Measurements from ENCODE around the gene FSTL4. TPM values are rescaled to one million over a fixed set of nuclear protein-coding genes. Genes with fewer than 3 reads are reported as not detected.

FSTL4 gene
- total and polyA plus RNA-seq, 2 of the 13 experiments (the other 11 are each of a cell fraction or from before 2014, with no cell fraction given), result 2.1 to 3.0 TPM

DNA sequence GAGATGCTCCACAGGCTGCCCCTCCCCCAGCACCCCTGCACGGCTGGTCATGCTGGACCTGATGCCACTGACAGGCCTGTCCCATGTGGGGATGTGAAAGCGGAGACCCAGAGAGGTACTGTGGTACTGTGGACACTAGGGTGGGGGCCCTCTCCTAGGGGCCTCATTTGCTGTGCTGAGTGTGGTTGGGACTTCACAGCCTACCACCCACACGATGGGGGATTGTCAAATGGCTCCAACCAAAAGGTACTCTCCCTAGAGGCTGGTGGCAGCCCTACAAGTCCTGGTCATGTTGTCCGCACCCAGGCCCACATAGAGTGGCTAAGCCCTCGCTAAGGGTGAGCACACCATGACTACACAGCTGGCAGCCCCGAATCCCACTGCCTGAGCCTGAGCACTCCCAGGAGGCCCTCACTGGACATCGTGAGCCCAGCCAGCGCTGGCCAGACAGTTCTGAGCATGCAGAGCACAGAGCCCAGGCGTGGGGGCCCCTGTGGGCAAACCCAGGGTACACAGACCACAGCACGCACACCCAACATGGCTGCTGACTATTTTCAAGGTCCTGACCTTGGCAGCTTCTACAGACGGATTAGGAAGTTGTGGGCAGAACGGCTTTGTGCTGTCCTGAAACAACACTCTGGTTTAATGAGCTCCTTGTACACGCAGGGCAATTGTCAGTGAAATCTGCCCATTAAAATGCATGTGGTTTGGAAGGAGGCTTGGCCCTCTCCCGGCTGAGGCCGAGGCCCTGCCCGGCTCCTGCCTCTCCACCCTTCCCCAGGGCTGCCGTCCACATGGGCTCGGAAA is 346.4 kb downstream of the FSTL4 start (continued):
- TF ChIP-seq, protein P1, sequence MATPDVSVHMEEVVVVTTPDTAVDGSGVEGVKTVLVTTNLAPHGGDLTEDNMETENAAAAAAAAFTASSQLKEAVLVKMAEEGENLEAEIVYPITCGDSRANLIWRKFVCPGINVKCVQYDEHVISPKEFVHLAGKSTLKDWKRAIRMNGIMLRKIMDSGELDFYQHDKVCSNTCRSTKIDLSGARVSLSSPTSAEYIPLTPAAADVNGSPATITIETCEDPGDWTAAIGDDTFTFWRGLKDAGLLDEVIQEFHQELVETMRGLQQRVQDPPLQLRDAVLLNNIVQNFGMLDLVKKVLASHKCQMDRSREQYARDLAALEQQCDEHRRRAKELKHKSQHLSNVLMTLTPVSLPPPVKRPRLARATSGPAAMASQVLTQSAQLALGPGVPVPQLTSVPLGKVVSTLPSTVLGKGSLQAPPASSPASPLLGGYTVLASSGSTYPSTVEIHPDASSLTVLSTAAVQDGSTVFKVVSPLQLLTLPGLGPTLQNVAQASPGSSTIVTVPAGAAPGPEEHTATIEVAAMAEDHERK (CRISPR knock-in tag; IDR thresholded peaks at IDR 0.05; ENCODE audit: low read depth), result no peak
- TF ChIP-seq U2AF1 (optimal IDR thresholded peaks at IDR 0.05; ENCODE audit: low read depth, low read length) (no peak), CREM (IDR thresholded peaks at IDR 0.05) (no peak), CREM (CRISPR knock-in tag; IDR thresholded peaks at IDR 0.05) (no peak), ZNF230 (CRISPR knock-in tag; IDR thresholded peaks at IDR 0.05) (no peak), FOXA3 (CRISPR knock-in tag; IDR thresholded peaks at IDR 0.05) (0 out of 2 replicates have a peak, but pooled peaks have one; percentile 25), ZSCAN29 (CRISPR knock-in tag; conservative IDR thresholded peaks at IDR 0.05) (no peak), ZNF75D (CRISPR knock-in tag; IDR thresholded peaks at IDR 0.05; ENCODE audit: borderline replicate concordance) (no peak), MYC (CRISPR knock-in tag; IDR thresholded peaks at IDR 0.05; ENCODE audit: borderline replicate concordance) (peak; percentile 28; the same call in 1 of the 2 replicates), ZNF264 (CRISPR knock-in tag; IDR thresholded peaks at IDR 0.05) (no peak), HOXD1 (CRISPR knock-in tag; IDR thresholded peaks at IDR 0.05) (no peak), ZNF296 (CRISPR knock-in tag; conservative IDR thresholded peaks at IDR 0.05) (no peak), HOXA7 (CRISPR knock-in tag; IDR thresholded peaks at IDR 0.05) (no peak), RBM22 (optimal IDR thresholded peaks at IDR 0.05; ENCODE audit: low read length) (no peak), ZNF124 (CRISPR knock-in tag; IDR thresholded peaks at IDR 0.05) (no peak), ETV5 (CRISPR knock-in tag; IDR thresholded peaks at IDR 0.05; ENCODE audit: borderline replicate concordance) (no peak), STAG1 (CRISPR knock-in tag; IDR thresholded peaks at IDR 0.05) (no peak), ZNF20 (CRISPR knock-in tag; IDR thresholded peaks at IDR 0.05) (no peak), SMAD9 (CRISPR knock-in tag; IDR thresholded peaks at IDR 0.05) (no peak), CREB1 (IDR thresholded peaks at IDR 0.05) (no peak), CREB1 (CRISPR knock-in tag; IDR thresholded peaks at IDR 0.05) (no peak), ZFP36 (IDR thresholded peaks at IDR 0.05; ENCODE audit: borderline replicate concordance, low read depth, low read length, partially characterized antibody) (no peak), NR2F6 (IDR thresholded peaks at IDR 0.05) (0 out of 2 replicates have a peak, but pooled peaks have one; percentile 6), NR2F6 (CRISPR knock-in tag; IDR thresholded peaks at IDR 0.05) (no peak)
- TF ChIP-seq, protein P2, sequence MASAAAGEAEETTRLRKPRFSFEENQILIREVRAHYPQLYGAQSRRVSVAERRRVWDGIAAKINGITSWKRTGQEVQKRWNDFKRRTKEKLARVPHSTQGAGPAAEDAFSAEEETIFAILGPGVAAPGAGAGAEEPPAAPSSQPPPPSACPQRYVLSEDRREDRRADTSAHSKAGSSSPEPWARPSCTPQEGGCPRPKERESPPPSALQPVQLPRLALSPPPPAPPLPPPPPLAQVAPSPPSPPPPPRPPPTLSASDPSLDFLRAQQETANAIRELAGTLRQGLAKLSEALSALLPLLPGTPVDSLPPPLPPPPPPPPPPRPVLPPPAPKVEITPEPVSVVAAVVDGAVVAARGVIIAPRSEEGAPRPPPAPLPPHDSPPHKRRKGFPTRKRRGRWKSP (CRISPR knock-in tag; IDR thresholded peaks at IDR 0.05), result no peak
- TF ChIP-seq, protein P3, sequence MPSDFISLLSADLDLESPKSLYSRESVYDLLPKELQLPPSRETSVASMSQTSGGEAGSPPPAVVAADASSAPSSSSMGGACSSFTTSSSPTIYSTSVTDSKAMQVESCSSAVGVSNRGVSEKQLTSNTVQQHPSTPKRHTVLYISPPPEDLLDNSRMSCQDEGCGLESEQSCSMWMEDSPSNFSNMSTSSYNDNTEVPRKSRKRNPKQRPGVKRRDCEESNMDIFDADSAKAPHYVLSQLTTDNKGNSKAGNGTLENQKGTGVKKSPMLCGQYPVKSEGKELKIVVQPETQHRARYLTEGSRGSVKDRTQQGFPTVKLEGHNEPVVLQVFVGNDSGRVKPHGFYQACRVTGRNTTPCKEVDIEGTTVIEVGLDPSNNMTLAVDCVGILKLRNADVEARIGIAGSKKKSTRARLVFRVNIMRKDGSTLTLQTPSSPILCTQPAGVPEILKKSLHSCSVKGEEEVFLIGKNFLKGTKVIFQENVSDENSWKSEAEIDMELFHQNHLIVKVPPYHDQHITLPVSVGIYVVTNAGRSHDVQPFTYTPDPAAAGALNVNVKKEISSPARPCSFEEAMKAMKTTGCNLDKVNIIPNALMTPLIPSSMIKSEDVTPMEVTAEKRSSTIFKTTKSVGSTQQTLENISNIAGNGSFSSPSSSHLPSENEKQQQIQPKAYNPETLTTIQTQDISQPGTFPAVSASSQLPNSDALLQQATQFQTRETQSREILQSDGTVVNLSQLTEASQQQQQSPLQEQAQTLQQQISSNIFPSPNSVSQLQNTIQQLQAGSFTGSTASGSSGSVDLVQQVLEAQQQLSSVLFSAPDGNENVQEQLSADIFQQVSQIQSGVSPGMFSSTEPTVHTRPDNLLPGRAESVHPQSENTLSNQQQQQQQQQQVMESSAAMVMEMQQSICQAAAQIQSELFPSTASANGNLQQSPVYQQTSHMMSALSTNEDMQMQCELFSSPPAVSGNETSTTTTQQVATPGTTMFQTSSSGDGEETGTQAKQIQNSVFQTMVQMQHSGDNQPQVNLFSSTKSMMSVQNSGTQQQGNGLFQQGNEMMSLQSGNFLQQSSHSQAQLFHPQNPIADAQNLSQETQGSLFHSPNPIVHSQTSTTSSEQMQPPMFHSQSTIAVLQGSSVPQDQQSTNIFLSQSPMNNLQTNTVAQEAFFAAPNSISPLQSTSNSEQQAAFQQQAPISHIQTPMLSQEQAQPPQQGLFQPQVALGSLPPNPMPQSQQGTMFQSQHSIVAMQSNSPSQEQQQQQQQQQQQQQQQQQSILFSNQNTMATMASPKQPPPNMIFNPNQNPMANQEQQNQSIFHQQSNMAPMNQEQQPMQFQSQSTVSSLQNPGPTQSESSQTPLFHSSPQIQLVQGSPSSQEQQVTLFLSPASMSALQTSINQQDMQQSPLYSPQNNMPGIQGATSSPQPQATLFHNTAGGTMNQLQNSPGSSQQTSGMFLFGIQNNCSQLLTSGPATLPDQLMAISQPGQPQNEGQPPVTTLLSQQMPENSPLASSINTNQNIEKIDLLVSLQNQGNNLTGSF (CRISPR knock-in tag; IDR thresholded peaks at IDR 0.05), result no peak

Data from HepG2 (cell line).